ENCODE measurements around the gene RXRA. TPM values are rescaled to one million over a fixed set of nuclear protein-coding genes. Genes with fewer than 3 reads are reported as not detected.

The RXRA gene
- total and polyA plus RNA-seq, 2 donors (not counting 1 experiment from before 2014, with no cell fraction given), result 2.6 to 6.8 TPM

DNA sequence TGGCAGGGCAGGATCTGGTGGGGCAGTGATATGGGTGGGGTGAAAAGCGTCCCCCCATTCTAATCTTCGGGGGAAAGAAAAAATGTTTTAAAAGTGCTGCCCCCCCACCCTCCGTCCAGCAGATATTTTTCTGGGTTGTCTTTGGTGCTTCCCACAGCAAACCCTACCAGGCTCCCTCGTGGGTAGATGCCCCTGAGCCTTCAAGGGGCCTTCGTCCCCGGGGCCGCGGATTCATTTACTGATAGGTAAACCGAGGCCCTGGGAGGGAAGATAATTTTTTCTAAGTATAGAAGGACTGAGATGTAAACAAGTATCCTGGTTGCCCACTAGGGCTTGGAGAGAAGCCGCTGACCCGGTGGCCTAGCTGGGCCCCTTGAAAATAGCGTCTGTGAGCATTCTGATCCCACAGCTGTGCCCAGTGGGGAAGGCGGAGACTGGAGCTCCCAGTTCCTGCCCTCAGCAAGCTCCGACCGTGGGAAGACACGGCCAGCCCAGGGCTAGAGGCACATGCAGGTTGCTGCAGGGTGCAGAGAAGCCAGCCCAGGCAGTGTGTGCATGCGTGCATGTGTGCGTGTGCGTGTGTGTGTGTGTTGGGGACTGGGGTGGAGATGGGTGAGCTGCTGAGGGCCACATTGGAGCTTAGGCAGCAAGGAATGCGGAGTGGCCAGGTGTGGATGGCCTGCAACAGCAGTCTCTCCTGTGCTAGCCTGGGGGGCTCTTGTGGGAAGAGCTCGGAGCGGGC is 6.0 kb upstream of the RXRA start:
- no peak overlapping the region for H2AFZ ChIP-seq (ENCODE audit: insufficient read depth, low read depth, low read length, poor library complexity, severe bottlenecking)
- Mint-ChIP-seq H3K27ac (no peak overlapping the region), H3K27me3 (no peaks in the 10 kb centered on the region), H3K4me1 (peaks cover 8% of the 10 kb centered on the region), H3K4me3 (no peak overlapping the region), H3K9me3 (ENCODE audit: insufficient read depth) (no peaks in the 10 kb centered on the region)
- ChIA-PET CTCF (no interaction called here), POLR2A (no interaction called here)
- H3K4me1 ChIP-seq (ENCODE audit: control insufficient read depth in 2 of 2, insufficient read depth in 2 of 2, low read length in 2 of 2), result peaks cover 5 to 8% of the 10 kb centered on the region in 2 donors
- ATAC-seq (ENCODE audit: low read depth), result no peak
- 92% methylated on average over 14 of the region's 22 CpGs for WGBS (ENCODE audit: insufficient coverage)
- DNase-seq, result no peak
- TF ChIP-seq, protein P1, sequence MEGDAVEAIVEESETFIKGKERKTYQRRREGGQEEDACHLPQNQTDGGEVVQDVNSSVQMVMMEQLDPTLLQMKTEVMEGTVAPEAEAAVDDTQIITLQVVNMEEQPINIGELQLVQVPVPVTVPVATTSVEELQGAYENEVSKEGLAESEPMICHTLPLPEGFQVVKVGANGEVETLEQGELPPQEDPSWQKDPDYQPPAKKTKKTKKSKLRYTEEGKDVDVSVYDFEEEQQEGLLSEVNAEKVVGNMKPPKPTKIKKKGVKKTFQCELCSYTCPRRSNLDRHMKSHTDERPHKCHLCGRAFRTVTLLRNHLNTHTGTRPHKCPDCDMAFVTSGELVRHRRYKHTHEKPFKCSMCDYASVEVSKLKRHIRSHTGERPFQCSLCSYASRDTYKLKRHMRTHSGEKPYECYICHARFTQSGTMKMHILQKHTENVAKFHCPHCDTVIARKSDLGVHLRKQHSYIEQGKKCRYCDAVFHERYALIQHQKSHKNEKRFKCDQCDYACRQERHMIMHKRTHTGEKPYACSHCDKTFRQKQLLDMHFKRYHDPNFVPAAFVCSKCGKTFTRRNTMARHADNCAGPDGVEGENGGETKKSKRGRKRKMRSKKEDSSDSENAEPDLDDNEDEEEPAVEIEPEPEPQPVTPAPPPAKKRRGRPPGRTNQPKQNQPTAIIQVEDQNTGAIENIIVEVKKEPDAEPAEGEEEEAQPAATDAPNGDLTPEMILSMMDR (IDR thresholded peaks at IDR 0.05), result no peak
- TF ChIP-seq EZH2 (IDR thresholded peaks at IDR 0.05; ENCODE audit: borderline replicate concordance, insufficient read depth, low read depth, low read length, poor library complexity, severe bottlenecking), result no peak
- intact Hi-C loops (cut with micrococcal nuclease), result loop anchor here (10.0 kb wide), 2 partner anchors 125 to 255 kb away; partner anchors contain the start of gene BRD3
- no peaks in the 10 kb centered on the region for H3K36me3 ChIP-seq (replicated peaks in 1 of 2; ENCODE audit: control extremely low read depth in 1 of 2, control insufficient read depth in 1 of 2, extremely low read depth in 1 of 2, insufficient read depth in 2 of 2, low read length in 1 of 2)
- H3K79me2 ChIP-seq (ENCODE audit: control insufficient read depth, insufficient read depth, low read length), result no peaks in the 10 kb centered on the region
- H3K9ac ChIP-seq (ENCODE audit: low read length), result no peak overlapping the region
- no peak overlapping the region for H3K4me3 ChIP-seq (ENCODE audit: control extremely low read depth in 1 of 5, extremely low read depth in 1 of 5, insufficient read depth in 1 of 5, low read depth in 2 of 5, low read length in 4 of 5)
- H3K27me3 ChIP-seq (replicated peaks in 1 of 4; ENCODE audit: control extremely low read depth in 1 of 4, control insufficient read depth in 3 of 4, insufficient read depth in 4 of 4, low read length in 3 of 4), result peaks cover 0 to 5% (median 1%) of the 10 kb centered on the region in 4 experiments
- H4K20me1 ChIP-seq (ENCODE audit: control insufficient read depth, insufficient read depth, low read length, poor library complexity, severe bottlenecking), result no peaks in the 10 kb centered on the region
- no peaks in the 10 kb centered on the region for H3K9me3 ChIP-seq (ENCODE audit: control extremely low read depth in 1 of 3, control insufficient read depth in 2 of 3, insufficient read depth in 1 of 3, low read length in 2 of 3)
- no peak overlapping the region for H3K27ac ChIP-seq (ENCODE audit: low read length in 2 of 2)
- no peak overlapping the region for H3K4me2 ChIP-seq (replicated peaks; ENCODE audit: low read depth, low read length, poor library complexity, severe bottlenecking)

DNA sequence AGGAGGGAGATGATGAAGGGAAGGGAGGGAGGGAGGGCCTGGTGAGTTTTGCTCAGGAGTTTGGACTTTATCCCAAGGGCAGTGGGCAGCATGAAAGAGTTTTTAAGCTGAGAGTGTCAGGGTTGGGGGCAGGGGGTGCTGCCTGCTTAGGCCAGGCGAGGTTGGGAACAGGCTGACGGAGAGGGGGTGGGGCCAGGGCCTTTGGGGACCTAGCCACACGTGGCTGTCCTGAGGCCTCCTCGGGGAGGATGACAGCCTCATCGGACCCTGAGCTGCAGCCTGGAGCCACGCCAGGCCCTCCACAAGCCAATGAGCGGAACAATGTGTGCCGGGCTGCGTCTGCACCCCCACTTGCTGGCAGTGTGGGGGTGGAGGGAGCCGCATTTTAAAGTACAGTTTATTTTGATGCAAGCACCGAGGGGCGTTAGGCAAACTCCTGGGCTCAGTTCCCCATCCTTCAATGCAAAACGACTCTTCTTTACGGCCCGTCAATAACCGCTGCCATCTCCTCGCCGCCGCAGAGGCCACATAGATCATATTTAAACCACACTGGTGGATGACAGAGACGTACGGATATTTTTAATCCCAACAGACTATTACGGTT is 5.3 kb upstream of the RXRA start:
- CTCF ChIA-PET, result no interaction called here
- DNase-seq, result no peak

More for the DNA sequence above, 5.3 kb upstream of the RXRA start:
- Mint-ChIP-seq H3K27ac (no peak overlapping the region), H3K4me1 (peaks cover 8% of the 10 kb centered on the region), H3K9me3 (ENCODE audit: insufficient read depth) (no peaks in the 10 kb centered on the region), H3K4me3 (no peak overlapping the region), H3K27me3 (no peaks in the 10 kb centered on the region)
- Histone ChIP-seq H3K9ac (ENCODE audit: low read length) (no peak overlapping the region), H3K27ac (ENCODE audit: low read length in 2 of 2) (no peak overlapping the region), H3K36me3 (replicated peaks in 1 of 2; ENCODE audit: control extremely low read depth in 1 of 2, control insufficient read depth in 1 of 2, extremely low read depth in 1 of 2, insufficient read depth in 2 of 2, low read length in 1 of 2) (no peaks in the 10 kb centered on the region), H3K4me1 (ENCODE audit: control insufficient read depth in 2 of 2, insufficient read depth in 2 of 2, low read length in 2 of 2) (peaks cover 5 to 8% of the 10 kb centered on the region in 2 donors), H3K4me3 (ENCODE audit: control extremely low read depth in 1 of 5, extremely low read depth in 1 of 5, insufficient read depth in 1 of 5, low read depth in 2 of 5, low read length in 4 of 5) (no peak overlapping the region), H3K4me2 (replicated peaks; ENCODE audit: low read depth, low read length, poor library complexity, severe bottlenecking) (no peak overlapping the region), H3K27me3 (replicated peaks in 1 of 4; ENCODE audit: control extremely low read depth in 1 of 4, control insufficient read depth in 3 of 4, insufficient read depth in 4 of 4, low read length in 3 of 4) (peaks cover 0 to 5% (median 0%) of the 10 kb centered on the region in 4 experiments), H2AFZ (ENCODE audit: insufficient read depth, low read depth, low read length, poor library complexity, severe bottlenecking) (no peak overlapping the region), H3K9me3 (ENCODE audit: control extremely low read depth in 1 of 3, control insufficient read depth in 2 of 3, insufficient read depth in 1 of 3, low read length in 2 of 3) (no peaks in the 10 kb centered on the region), H3K79me2 (ENCODE audit: control insufficient read depth, insufficient read depth, low read length) (no peaks in the 10 kb centered on the region), H4K20me1 (ENCODE audit: control insufficient read depth, insufficient read depth, low read length, poor library complexity, severe bottlenecking) (no peaks in the 10 kb centered on the region)
- intact Hi-C loops (cut with micrococcal nuclease), result loop anchor here (10.0 kb wide), 2 partner anchors 124 to 256 kb away; partner anchors contain the start of gene BRD3
- TF ChIP-seq, protein P1 (IDR thresholded peaks at IDR 0.05), result no peak
- no peak for TF ChIP-seq EZH2 (IDR thresholded peaks at IDR 0.05; ENCODE audit: borderline replicate concordance, insufficient read depth, low read depth, low read length, poor library complexity, severe bottlenecking)
- POLR2A ChIA-PET, result no interaction called here
- 72% methylated on average over 17 of the region's 22 CpGs for WGBS (ENCODE audit: insufficient coverage)
- ATAC-seq (ENCODE audit: low read depth), result no peak
